Mucosa of rectum (tissue), 2 donors: ENCODE data around the gene CFAP57.

Experiments
- H3K27ac ChIP-seq, 2 donors: one replicate each; pipeline ENCODE4 v1.7.0; 2013; ENCODE audit warnings: inconsistent platforms in 2 of 2, low read depth in 2 of 2, low read length in 2 of 2
- H3K27me3 ChIP-seq, 2 donors: one replicate each; pipeline ENCODE4 v1.7.0; 2013; ENCODE audit warnings: low read length in 2 of 2; ENCODE audit not compliant: control insufficient read depth in 2 of 2, insufficient read depth in 2 of 2
- H3K36me3 ChIP-seq, 2 donors: one replicate each; pipeline ENCODE4 v1.7.0; 2013; ENCODE audit warnings: low read length in 2 of 2; ENCODE audit not compliant: control insufficient read depth in 2 of 2, insufficient read depth in 2 of 2
- H3K4me1 ChIP-seq, 2 donors: one replicate each; pipeline ENCODE4 v1.7.0; 2013; ENCODE audit warnings: low read length in 2 of 2, mild to moderate bottlenecking in 1 of 2; ENCODE audit not compliant: control insufficient read depth in 2 of 2, insufficient read depth in 2 of 2
- H3K4me3 ChIP-seq, 2 donors: one replicate each; pipeline ENCODE4 v1.7.0; 2013; ENCODE audit warnings: low read length in 2 of 2
- H3K9ac ChIP-seq, 2 donors: one replicate each; pipeline ENCODE4 v1.7.0; 2013; ENCODE audit warnings: low read length in 2 of 2, low read depth in 1 of 2, mild to moderate bottlenecking in 1 of 2
- H3K9me3 ChIP-seq, 2 donors: one replicate each; pipeline ENCODE4 v1.7.0; 2013; ENCODE audit warnings: low read length in 2 of 2; ENCODE audit not compliant: control insufficient read depth in 2 of 2
- donor health status: healthy.
- donor health status: Normal muscosa, but diverticular disease.

CFAP57 gene

DNA sequence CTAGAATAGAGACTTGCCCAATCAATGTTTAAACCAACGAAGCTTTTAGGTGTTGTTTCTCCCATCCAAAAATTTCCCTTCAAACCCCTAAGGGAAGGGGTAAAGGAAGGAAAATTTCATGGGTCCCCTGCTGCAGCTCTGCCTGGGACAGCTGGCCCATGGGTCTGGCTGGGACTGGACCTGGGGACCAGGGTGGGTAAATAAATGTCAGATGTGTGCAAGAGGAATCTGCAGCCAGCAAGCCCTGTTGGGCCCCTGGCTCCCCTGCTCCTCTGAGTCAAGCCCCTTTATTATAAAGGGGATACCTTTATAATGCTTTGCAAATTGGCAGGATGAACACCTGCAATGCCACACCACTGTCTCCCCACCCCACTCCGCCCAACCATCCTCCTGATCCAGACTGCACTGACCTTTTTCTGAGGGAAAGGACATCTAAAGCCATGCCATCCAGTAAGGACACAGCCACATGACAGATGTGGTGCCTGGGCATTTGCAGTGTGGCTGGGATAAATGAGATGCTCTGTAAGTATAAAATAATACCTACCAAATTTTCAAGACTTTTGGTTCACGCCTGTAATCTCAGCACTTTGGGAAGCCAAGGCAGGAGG lies 95.8 kb downstream of the CFAP57 start:
- Histone ChIP-seq H3K4me1 (peaks cover 10 to 20% of the 10 kb centered on the region in 2 donors), H3K9ac (no peak overlapping the region), H3K27me3 (peaks cover 0 to 2% of the 10 kb centered on the region in 2 donors), H3K4me3 (no peak overlapping the region), H3K36me3 (no peaks in the 10 kb centered on the region), H3K27ac (no peak overlapping the region), H3K9me3 (no peaks in the 10 kb centered on the region)

DNA sequence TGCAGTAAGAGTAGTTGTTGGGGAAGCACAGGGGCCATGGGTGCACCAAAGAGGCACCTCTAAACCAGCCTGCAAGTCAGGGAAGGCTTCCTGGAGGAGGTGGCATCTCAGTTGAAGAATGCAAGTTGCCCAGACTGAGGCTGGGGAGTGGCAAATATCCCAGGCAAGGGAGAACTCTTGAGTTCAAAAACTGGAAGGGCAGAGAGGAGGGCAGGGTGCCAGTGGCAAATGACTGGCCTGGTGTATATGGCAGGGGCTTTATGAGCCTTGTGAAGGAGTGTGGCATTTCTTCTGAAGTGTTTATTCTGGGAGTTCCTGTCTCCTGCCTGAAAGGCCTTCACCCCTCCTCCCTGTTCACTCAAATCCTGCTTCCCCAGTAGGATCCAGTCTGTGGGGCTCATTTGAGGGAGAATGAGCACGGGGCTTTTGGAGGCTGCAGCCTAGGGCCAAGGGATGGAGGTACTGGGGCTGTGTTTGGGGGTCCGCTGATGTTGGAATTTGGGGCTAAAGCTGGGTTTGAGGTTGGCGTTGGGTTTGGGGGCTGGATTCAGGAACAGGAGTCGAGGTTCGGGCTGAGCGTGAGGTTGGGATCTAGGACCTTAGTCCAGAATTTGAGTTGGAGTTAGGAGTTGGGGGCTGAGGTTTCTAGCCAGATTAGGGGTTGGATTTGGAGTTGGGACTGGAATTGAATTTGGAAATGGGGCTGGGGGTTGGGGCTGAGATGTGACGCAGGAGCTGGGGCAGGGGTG lies 97.7 kb downstream of the CFAP57 start, which contains the start of gene TMEM125:
Gene TMEM125, plus strand, starts transcription at position 357 of the 749 bp plus-strand sequence. CDS start 2,740 bp downstream, outside the sequence.
- peaks cover 0 to 2% of the 10 kb centered on the region in 2 donors for H3K27me3 ChIP-seq
- no peaks in the 10 kb centered on the region for H3K36me3 ChIP-seq
- peak within 1 kb of the TSS; percentile 93 for H3K27ac ChIP-seq
- peak within 1 kb of the TSS; percentile 72 to 73 for H3K9ac ChIP-seq
- peak within 1 kb of the TSS; percentile 65 to 72 for H3K4me3 ChIP-seq
- H3K9me3 ChIP-seq = no peaks in the 10 kb centered on the region
- H3K4me1 ChIP-seq = peaks cover 16 to 28% of the 10 kb centered on the region in 2 donors

DNA sequence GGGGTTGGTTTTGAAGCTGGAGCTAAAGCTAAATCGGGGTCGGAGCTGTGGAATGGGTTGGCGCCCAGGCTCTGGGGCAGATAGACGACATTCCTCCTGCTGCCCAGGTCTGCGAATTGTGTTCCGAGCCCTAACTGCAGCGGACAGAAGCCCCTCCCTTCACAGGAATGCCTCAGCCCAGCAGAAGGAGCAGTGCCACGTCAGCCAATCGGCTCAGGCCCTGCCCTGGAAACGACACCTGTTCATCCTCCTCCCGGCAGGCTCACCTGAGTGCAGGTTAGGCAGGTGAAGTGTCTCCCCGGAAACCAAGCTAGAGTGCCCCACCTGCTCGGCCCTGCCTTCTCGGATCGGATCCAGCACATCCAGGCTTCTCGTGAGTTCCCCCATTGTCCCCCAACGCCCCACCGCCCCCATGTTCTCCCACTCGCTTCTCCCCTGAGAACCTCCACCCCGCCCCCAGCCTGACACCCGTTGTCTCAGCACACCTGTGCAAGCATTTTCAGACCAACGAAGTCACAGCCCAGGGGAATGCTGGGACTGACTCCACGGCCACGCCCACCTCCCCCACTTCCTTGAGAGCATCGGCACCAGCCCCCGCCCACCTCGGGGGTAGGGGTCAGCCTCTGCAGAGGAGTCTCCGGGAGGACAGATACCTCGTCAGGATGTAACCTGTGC lies 98.4 kb downstream of the CFAP57 start:
- peak overlapping the region; percentile 72 to 73 for H3K9ac ChIP-seq
- H3K36me3 ChIP-seq = no peaks in the 10 kb centered on the region
- peaks cover 16 to 33% of the 10 kb centered on the region in 2 donors for H3K4me1 ChIP-seq
- H3K27me3 ChIP-seq = peaks cover 0 to 2% of the 10 kb centered on the region in 2 donors
- no peaks in the 10 kb centered on the region for H3K9me3 ChIP-seq
- peak overlapping the region; percentile 65 to 72 for H3K4me3 ChIP-seq
- peak overlapping the region; percentile 93 for H3K27ac ChIP-seq

DNA sequence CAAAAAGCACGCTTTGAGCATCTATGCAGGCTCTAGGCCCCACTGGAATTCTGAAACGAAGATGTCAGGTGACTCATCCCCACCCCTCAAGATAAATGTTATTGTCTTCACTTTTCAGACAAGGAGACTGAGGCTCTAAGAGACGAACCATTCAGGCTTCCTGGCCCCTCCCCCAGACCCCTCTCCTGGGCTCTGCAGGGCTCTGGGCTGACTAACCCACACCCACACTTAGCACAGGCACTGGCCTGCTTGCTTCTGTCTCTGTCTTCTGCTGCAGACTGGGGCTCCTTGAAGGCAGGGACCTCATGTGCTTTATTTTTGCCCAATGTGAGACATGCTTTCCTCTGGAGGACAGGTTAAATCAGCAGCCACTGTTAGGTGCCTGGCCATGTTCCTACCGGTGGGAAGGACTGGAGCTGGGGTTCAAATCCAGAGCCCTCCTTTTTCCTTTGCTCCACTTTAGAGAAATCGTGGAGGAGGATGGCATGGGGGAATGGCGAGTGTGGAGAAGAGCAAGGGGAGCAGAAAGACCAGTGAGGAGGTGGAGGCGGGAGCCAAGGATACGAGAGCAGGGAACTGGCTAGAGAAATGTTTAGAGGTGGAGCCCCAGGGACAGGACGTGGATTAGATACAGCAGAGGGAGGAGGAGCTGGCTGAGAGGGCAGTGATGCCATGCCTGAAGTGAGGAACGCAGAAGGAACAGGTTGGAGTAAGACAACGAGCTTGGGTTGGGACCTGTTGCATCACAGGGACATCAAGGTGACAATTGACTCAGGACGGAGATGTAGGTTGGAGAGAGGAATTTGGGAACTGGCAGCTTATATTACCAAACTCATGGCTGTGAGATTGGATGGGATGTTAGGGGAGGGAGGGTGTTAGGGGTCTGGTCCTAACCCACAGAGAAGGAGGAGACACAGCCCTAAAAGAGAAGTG lies 99.3 kb downstream of the CFAP57 start:
- Histone ChIP-seq H3K36me3 (no peaks in the 10 kb centered on the region), H3K9ac (peak overlapping the region; percentile 72 to 73), H3K27ac (peak overlapping the region; percentile 93), H3K4me1 (peaks cover 16 to 33% of the 10 kb centered on the region in 2 donors), H3K9me3 (no peaks in the 10 kb centered on the region), H3K27me3 (peaks cover 0 to 2% of the 10 kb centered on the region in 2 donors), H3K4me3 (peak overlapping the region; percentile 65 to 72)

DNA sequence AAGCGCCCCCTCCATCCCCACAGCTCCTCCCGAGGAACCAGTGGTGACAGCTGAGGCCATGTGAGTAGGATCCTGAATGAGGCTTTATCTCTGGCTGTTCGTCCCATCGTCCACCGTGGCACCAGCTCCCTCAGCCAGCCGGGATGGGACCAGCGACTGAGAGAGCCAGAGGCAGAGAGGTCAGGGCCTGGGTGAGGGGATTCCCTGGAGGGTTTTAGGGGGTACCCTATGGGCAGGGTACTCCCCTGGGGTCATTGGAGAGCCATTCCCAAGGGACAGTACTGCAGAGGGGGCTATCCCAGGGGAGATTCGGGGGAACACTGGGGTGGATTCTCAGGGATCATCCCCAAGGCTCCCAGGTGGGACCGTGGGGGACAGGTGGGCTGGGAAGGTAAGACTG lies 100.0 kb downstream of the CFAP57 start:
- Histone ChIP-seq H3K36me3 (no peaks in the 10 kb centered on the region), H3K27ac (no peak overlapping the region), H3K9ac (no peak overlapping the region), H3K9me3 (no peaks in the 10 kb centered on the region), H3K4me1 (peaks cover 16 to 38% of the 10 kb centered on the region in 2 donors), H3K4me3 (no peak overlapping the region), H3K27me3 (peaks cover 0 to 2% of the 10 kb centered on the region in 2 donors)

DNA sequence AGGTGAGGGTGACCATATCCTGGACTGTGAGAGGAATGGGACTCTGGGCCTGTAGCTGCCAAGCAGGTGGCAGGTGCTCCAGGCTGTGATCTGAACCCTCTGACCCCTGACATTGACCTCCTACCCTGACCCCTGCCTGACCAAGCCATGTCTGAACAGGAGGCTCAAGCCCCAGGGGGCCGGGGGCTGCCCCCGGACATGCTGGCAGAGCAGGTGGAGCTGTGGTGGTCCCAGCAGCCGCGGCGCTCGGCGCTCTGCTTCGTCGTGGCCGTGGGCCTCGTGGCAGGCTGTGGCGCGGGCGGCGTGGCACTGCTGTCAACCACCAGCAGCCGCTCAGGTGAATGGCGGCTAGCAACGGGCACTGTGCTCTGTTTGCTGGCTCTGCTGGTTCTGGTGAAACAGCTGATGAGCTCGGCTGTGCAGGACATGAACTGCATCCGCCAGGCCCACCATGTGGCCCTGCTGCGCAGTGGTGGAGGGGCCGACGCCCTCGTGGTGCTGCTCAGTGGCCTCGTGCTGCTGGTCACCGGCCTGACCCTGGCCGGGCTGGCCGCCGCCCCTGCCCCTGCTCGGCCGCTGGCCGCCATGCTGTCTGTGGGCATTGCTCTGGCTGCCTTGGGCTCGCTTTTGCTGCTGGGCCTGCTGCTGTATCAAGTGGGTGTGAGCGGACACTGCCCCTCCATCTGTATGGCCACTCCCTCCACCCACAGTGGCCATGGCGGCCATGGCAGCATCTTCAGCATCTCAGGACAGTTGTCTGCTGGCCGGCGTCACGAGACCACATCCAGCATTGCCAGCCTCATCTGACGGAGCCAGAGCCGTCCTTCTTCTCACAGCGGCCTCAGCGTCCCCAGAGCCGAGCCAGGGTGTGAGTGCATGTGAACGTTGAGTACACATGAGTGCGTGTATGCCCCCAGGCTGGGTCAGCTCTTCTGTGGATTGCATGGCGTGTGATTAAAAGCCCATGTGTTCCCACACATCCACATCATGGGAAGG lies 100.7 kb downstream of the CFAP57 start:
- peaks cover 16 to 41% of the 10 kb centered on the region in 2 donors for H3K4me1 ChIP-seq
- no peak overlapping the region for H3K4me3 ChIP-seq
- no peak overlapping the region for H3K27ac ChIP-seq
- no peaks in the 10 kb centered on the region for H3K36me3 ChIP-seq
- peaks cover 0 to 2% of the 10 kb centered on the region in 2 donors for H3K27me3 ChIP-seq
- H3K9me3 ChIP-seq = no peaks in the 10 kb centered on the region
- no peak overlapping the region for H3K9ac ChIP-seq

DNA sequence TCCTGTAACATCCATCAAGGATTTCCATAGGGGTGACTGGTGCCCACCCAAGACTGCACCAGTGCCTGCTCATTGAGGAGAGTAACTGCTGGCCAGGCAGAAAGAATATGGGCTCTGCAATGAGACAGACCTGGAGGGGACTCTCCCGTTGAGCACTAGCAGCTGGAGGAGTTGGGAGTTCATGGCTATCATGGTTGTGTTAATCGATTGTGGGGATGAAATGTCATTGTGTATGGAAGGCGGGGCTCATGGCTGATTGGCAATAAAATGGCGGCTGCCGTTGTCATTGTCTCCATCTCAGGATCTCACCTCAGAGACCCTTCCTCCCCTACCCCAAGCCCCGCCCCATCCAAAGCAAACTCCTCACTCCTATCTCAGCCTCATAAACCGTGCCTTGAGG lies 101.6 kb downstream of the CFAP57 start:
- Histone ChIP-seq H3K4me3 (no peak overlapping the region), H3K27me3 (no peaks in the 10 kb centered on the region), H3K36me3 (no peaks in the 10 kb centered on the region), H3K9ac (no peak overlapping the region), H3K27ac (peak overlapping the region in 1 of 2 donors; percentile 58), H3K9me3 (no peaks in the 10 kb centered on the region), H3K4me1 (peaks cover 16 to 41% of the 10 kb centered on the region in 2 donors)

DNA sequence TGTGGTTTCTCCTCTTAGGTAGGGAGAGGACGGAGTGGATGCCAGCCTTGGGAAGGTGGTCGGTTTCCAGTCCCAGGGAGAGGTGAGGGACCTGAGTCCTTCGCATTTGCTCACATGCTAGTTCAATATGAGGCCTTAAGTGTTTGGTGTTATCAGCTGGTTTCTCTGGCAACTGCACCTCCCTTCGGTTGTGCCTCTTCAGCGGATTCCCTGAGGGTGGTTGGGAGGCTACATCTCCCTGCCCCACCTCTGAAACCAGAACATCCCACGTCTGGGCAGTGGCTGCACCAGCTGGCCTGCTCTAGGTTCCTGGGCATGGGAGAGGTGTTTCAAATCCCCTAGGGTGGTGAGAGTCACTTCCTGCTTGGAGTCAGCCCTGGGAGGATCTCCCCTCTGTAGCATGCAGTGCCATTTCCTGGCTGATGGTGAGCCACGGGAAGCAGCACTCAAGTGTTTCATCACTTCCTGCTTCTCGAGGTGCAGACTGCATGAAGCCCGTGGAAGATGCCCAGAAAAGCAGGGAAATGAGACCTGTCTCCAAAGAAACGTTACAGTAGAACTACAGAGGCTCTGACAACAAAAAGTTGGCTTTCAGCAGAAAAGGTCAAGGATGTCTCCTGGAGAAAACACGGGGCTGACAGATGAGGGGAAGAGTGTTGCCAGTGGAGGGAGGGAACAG lies 102.1 kb downstream of the CFAP57 start:
- Histone ChIP-seq H3K36me3 (peaks cover under 1 to 1% of the 10 kb centered on the region in 2 donors), H3K4me3 (no peak overlapping the region), H3K4me1 (peaks cover 14 to 40% of the 10 kb centered on the region in 2 donors), H3K9me3 (no peaks in the 10 kb centered on the region), H3K27ac (peak overlapping the region; percentile 56 to 58), H3K9ac (peak overlapping the region in 1 of 2 donors; percentile 17), H3K27me3 (no peaks in the 10 kb centered on the region)
